Measurements from ENCODE around the gene TELO2.
"Not testable (repeated sequence)": the region's sequence is repeated elsewhere in the genome, so short reads cannot be mapped to it uniquely, and the experiment has no call there.

The TELO2 gene

GRCh38 chr16:1475552-1476114 lies 17.5 kb upstream of the TELO2 start:
- DNase-seq (ENCODE audit: low read depth in 2 of 3, low spot score in 2 of 3), result no peak

- DNase-seq (ENCODE audit: low read depth in 2 of 3, low spot score in 2 of 3), result no peak
Observed at GRCh38 chr16:1477033-1477432, 16.1 kb upstream of the TELO2 start.

- DNase-seq (ENCODE audit: low read depth in 2 of 3, low spot score in 2 of 3), result not testable (repeated sequence)
Observed at GRCh38 chr16:1478937-1479336, 14.2 kb upstream of the TELO2 start.

GRCh38 chr16:1481906-1482835 lies 11.0 kb upstream of the TELO2 start:
- no peak for DNase-seq (ENCODE audit: low read depth in 2 of 3, low spot score in 2 of 3)

- no peak for DNase-seq (ENCODE audit: low read depth in 2 of 3, low spot score in 2 of 3)
Observed at GRCh38 chr16:1485847-1486496, 7.2 kb upstream of the TELO2 start.

- DNase-seq (ENCODE audit: low read depth in 2 of 3, low spot score in 2 of 3), result no peak
Observed at GRCh38 chr16:1486551-1487390, 6.4 kb upstream of the TELO2 start.

- no peak for DNase-seq (ENCODE audit: low read depth in 2 of 3, low spot score in 2 of 3)
Observed at GRCh38 chr16:1487395-1488053, 5.6 kb upstream of the TELO2 start.

- no peak for DNase-seq (ENCODE audit: low read depth in 2 of 3, low spot score in 2 of 3)
Observed at GRCh38 chr16:1488054-1488601, 5.0 kb upstream of the TELO2 start.

GRCh38 chr16:1488619-1489018 lies 4.5 kb upstream of the TELO2 start, which contains the start of gene PTX4:
TSS of gene PTX4 (minus strand) at chr16:1488944. CDS start at chr16:1488909, 35 bp downstream.
- DNase-seq (ENCODE audit: low read depth in 2 of 3, low spot score in 2 of 3), result no peak

GRCh38 chr16:1489077-1489476 lies 4.1 kb upstream of the TELO2 start:
- no peak for DNase-seq (ENCODE audit: low read depth in 2 of 3, low spot score in 2 of 3)

GRCh38 chr16:1491327-1491726 lies 1.8 kb upstream of the TELO2 start:
- no peak for DNase-seq (ENCODE audit: low read depth in 2 of 3, low spot score in 2 of 3)

- DNase-seq (ENCODE audit: low read depth in 2 of 3, low spot score in 2 of 3), result no peak
Observed at GRCh38 chr16:1492082-1492922, 858 bp upstream of the TELO2 start.

- DNase-seq (ENCODE audit: low read depth in 2 of 3, low spot score in 2 of 3), result no peak
Observed at GRCh38 chr16:1493746-1494094, 560 bp downstream of the TELO2 start.

- DNase-seq (ENCODE audit: low read depth in 2 of 3, low spot score in 2 of 3), result no peak
Observed at GRCh38 chr16:1494129-1494640, 1.0 kb downstream of the TELO2 start.

GRCh38 chr16:1494711-1495110 lies 1.6 kb downstream of the TELO2 start:
- no peak for DNase-seq (ENCODE audit: low read depth in 2 of 3, low spot score in 2 of 3)

GRCh38 chr16:1495211-1495888 lies 2.2 kb downstream of the TELO2 start:
- DNase-seq (ENCODE audit: low read depth in 2 of 3, low spot score in 2 of 3), result no peak

- no peak for DNase-seq (ENCODE audit: low read depth in 2 of 3, low spot score in 2 of 3)
Observed at GRCh38 chr16:1495889-1496262, 2.7 kb downstream of the TELO2 start.

GRCh38 chr16:1496464-1496863 lies 3.3 kb downstream of the TELO2 start:
- no peak for DNase-seq (ENCODE audit: low read depth in 2 of 3, low spot score in 2 of 3)

All from activated CD8-positive, alpha-beta memory T cell treated with anti-CD3 and anti-CD28 coated beads for 48 hours (primary cell).